Stimulated activated effector memory CD8-positive, alpha-beta T cell treated with anti-CD3 and anti-CD28 coated beads, Interleukin-12 subunit alpha, Interleukin-12 subunit beta, amount 100 ng/mL, for 72 hours (primary cell): Measurements from ENCODE around the gene MTG2.

Experiments used
- ATAC-seq: fragments of 150-1000 bp; cut with Tn5 transposase; 2 replicates; pipeline ENCODE4 v1.10.0; 2021
- DNase-seq, 2 donors: peaks; one replicate each; pipeline ENCODE4 v3.0.0; 2021 to 2022; ENCODE audit warnings: low spot score in 2 of 2
- H3K27ac Mint-ChIP-seq: one replicate; pipeline ENCODE4 v1.8.0; 2022; ENCODE audit warnings: mild to moderate bottlenecking, mixed read lengths
- H3K36me3 Mint-ChIP-seq: one replicate; pipeline ENCODE4 v1.8.0; 2022; ENCODE audit warnings: mild to moderate bottlenecking, mixed read lengths
- H3K4me1 Mint-ChIP-seq: one replicate; pipeline ENCODE4 v1.8.0; 2022; ENCODE audit warnings: mixed read lengths
- H3K4me3 Mint-ChIP-seq: one replicate; pipeline ENCODE4 v1.8.0; 2022; ENCODE audit warnings: mild to moderate bottlenecking, mixed read lengths
- H3K9me3 Mint-ChIP-seq: one replicate; pipeline ENCODE4 v1.8.0; 2022; ENCODE audit warnings: mixed read lengths

Gene MTG2

DNA sequence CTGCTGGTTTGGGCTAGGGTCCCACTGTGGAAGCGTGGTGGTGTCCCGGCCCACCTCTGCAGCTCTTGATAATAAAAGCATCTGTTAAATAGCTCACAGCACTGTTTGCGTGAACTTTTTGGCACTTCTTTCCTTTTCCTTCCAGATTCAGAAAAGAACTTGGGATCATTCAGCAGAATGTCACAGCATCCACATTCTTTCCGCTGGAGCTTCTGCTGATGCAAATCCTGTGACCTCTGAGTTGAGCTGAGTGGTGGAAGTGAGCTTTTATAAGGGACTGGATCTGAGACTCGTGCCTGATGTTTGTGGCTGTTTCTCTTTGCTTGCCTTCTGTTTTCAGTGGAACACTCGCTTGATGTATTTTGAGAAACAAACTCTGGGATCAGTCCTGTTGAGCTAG is 59.3 kb downstream of the MTG2 start:
- no peak overlapping the region for H3K4me3 Mint-ChIP-seq
- H3K27ac Mint-ChIP-seq, result no peak overlapping the region
- H3K4me1 Mint-ChIP-seq, result peaks cover 51% of the 10 kb centered on the region

DNA sequence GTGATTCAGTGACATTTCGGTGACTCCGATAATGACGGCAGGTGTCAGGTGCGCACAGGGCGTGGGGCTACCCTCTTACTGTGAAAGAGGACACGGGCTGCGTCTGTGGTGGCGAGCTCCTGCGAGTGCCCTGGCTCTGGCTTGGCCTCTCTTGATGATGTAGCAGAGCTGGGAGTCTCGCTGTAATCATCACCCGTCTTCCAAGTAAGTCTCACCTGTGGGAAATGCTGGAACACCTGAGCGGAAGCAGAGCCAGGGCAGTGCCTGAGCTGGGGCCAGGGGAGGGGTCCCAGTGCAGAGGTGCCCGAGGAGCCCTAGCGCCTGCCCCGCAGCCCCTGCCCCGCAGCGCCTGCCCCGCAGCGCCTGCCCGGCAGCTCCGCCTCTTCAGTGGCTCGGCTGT is 60.3 kb downstream of the MTG2 start:
- Mint-ChIP-seq H3K27ac (no peak overlapping the region), H3K4me3 (no peak overlapping the region), H3K36me3 (peaks cover 7% of the 10 kb centered on the region), H3K9me3 (no peaks in the 10 kb centered on the region), H3K4me1 (peaks cover 47% of the 10 kb centered on the region)
- ATAC-seq, result no peak
- no peak for DNase-seq

More for the DNA sequence above, 59.3 kb downstream of the MTG2 start:
- ATAC-seq (no peak), DNase-seq (no peak)
- peaks cover 7% of the 10 kb centered on the region for H3K36me3 Mint-ChIP-seq
- H3K9me3 Mint-ChIP-seq, result no peaks in the 10 kb centered on the region

- Mint-ChIP-seq H3K9me3 (no peaks in the 10 kb centered on the region), H3K4me3 (no peak overlapping the region), H3K27ac (peak overlapping the region; percentile 20), H3K4me1 (peaks cover 47% of the 10 kb centered on the region), H3K36me3 (peaks cover 7% of the 10 kb centered on the region)
- ATAC-seq (no peak), DNase-seq (no peak)
These were observed 61.2 kb downstream of the MTG2 start for GRCh38 chr20:62243906-62244515.

DNA sequence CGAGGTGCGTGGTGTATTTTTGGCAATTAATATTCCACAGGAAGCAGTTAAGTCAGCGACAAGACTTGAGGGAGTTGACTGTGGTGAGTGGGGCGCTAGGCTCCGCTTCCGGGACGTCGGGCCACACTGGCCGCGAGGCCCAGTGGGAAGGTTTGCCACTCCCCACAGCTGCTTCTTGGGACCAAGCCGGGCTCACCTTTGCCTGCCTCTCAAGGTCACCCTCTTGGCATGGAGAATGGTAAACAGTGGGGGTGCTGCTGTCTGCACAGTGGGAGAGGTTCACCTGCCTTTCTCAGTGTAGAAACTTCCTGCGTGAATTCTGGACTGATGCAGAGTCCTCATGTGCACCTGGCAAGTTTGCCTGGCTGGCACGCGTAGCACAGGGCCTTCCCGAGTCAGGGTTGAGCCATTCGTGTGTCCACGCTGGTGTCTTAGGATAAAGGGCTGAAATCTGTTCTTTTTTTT is 61.8 kb downstream of the MTG2 start:
- ATAC-seq (no peak), DNase-seq (no peak)
- H3K9me3 Mint-ChIP-seq, result no peaks in the 10 kb centered on the region
- H3K27ac Mint-ChIP-seq, result no peak overlapping the region
- H3K4me1 Mint-ChIP-seq, result peaks cover 47% of the 10 kb centered on the region
- H3K4me3 Mint-ChIP-seq, result no peak overlapping the region
- peaks cover 7% of the 10 kb centered on the region for H3K36me3 Mint-ChIP-seq

GRCh38 chr20:62245911-62246280 is 63.1 kb downstream of the MTG2 start:
- no peak for ATAC-seq
- Mint-ChIP-seq H3K4me1 (peaks cover 47% of the 10 kb centered on the region), H3K36me3 (peaks cover 7% of the 10 kb centered on the region), H3K9me3 (no peaks in the 10 kb centered on the region), H3K27ac (no peak overlapping the region), H3K4me3 (no peak overlapping the region)
- no peak for DNase-seq

DNA sequence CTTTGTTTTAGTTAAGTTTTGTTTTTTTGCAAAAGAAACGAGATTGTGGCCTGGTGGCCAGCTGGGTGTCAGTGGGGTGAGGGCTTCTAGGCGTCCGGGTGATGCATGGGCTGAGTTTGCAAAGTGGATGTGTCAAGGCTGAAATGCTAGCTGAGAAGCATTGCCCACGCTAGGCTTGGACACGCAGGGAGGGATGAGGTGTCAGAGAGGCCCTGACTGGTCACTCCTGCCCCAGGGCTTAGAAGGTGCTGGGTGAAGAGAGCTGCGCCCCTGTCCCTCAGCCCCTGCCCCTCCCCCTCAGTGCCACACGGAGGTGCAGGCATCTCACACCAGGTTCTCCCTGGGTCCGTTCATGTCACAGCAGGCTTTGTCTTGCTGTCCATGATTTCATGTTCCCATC is 63.6 kb downstream of the MTG2 start:
- Mint-ChIP-seq H3K9me3 (no peaks in the 10 kb centered on the region), H3K27ac (peak overlapping the region; percentile 43), H3K36me3 (peaks cover 7% of the 10 kb centered on the region), H3K4me3 (no peak overlapping the region), H3K4me1 (peaks cover 43% of the 10 kb centered on the region)
- no peak for ATAC-seq
- DNase-seq, result no peak

DNA sequence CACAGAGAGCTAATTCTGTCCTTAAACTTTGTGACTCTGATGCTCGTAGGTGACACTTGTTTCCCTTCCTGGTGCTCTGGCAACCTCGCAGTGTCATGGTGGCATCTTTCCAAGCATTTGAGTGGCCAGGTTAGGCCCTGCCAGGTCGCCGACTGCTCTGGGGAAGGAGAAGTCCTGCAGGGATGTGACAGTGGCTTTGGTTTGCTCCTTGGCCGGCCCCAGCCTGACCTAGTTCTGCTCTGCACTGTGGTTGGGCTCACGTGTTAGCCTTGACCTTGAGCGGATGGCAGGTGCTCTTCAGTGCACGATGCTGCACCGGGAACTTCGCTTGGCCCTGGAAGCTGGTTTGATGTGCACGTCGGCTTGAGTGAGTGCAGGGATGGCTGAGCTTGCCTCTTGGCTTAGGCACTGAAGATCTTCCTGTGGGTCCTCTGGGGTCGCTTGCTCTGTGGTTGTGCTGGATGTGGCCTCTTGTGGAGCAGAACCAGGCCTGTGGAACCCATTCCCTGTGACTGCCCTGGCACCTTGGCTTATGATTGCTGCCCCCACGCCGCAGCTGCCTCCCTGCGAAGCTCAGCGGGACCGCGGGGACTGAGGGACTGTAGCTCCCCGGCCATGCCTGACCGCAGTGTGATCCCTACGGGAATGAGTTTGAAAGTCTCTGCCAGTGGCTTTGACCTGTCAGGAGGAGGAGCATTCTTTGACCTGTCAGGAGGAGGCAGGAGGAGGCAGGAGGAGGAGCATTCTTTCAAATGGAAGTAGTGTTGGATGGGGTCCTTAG is 64.2 kb downstream of the MTG2 start:
- Mint-ChIP-seq H3K4me1 (peaks cover 38% of the 10 kb centered on the region), H3K36me3 (peaks cover 5% of the 10 kb centered on the region), H3K27ac (peak overlapping the region; percentile 43), H3K4me3 (no peak overlapping the region), H3K9me3 (no peaks in the 10 kb centered on the region)
- ATAC-seq (no peak), DNase-seq (no peak)

DNA sequence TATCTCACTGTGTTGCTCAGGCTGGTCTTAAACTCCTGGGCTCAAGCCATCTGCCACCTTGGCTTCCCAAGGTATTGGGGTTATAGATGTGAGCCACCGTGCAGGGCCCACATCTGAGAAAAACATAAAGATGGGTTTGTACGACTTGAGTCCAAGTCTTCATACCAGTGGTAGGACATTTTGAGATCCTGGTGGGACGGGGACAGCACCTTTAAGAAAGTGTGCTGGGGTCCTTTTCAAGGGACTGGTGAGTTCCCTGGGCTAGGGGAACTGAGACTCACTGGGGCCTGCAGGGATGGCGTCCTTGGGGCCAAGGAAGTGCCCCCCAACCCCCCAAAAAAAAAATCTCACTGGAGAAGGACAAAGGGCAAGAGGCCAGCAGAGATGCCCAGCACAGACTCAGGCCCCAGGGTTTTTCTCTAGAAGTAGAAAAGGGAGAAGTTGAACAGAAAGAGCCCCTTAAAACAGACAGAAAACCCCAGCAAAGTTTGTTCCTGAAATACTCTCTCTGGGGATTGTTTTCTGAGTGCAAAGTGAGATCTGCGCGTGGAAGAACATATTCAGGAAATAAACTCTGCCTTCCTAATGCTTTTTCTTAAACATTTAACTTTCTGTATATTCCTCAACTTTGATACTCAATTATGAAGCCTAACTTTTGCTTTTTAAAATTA is 66.2 kb downstream of the MTG2 start:
- Mint-ChIP-seq H3K4me1 (peaks cover 46% of the 10 kb centered on the region), H3K27ac (no peak overlapping the region), H3K9me3 (no peaks in the 10 kb centered on the region), H3K4me3 (no peak overlapping the region), H3K36me3 (no peaks in the 10 kb centered on the region)
- ATAC-seq (no peak), DNase-seq (no peak)

- no peak overlapping the region for H3K4me3 Mint-ChIP-seq
- H3K9me3 Mint-ChIP-seq, result no peaks in the 10 kb centered on the region
- H3K4me1 Mint-ChIP-seq, result peaks cover 29% of the 10 kb centered on the region
- no peak overlapping the region for H3K27ac Mint-ChIP-seq
- ATAC-seq, result no peak
- no peak for DNase-seq
- H3K36me3 Mint-ChIP-seq, result peaks cover 13% of the 10 kb centered on the region
These were observed 69.6 kb downstream of the MTG2 start for GRCh38 chr20:62252342-62252966.
